ENCODE results near the gene RTL3.

Gene RTL3

DNA sequence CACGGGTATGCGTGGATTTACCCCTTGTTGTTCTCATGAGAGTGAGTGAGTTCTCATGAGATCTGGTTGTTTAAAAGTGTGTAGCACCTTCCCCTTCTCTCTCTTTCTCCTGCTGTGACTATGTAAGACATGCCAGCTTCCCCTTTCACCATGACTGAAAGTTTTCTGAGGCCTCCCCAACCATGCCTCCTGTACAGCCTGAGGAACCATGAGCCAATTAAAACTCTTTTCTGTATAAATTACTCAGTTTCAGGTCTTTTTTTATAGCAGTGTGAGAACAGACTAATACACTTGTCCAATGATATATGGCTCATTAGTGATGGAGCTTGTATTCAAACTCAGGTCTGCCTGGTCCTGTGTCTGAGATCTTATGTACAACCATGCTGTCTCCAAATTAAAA is 28.5 kb upstream of the RTL3 start:
- in situ Hi-C loops (cut with HindIII; ENCODE audit: low sequenced_read_pairs): no loop called here
- no peak overlapping the region for H3K4me3 ChIP-seq (ENCODE audit: low read depth, low read length)
- DNase-seq (ENCODE audit: low read depth, low spot score): no peak
- TF ChIP-seq, protein P1, sequence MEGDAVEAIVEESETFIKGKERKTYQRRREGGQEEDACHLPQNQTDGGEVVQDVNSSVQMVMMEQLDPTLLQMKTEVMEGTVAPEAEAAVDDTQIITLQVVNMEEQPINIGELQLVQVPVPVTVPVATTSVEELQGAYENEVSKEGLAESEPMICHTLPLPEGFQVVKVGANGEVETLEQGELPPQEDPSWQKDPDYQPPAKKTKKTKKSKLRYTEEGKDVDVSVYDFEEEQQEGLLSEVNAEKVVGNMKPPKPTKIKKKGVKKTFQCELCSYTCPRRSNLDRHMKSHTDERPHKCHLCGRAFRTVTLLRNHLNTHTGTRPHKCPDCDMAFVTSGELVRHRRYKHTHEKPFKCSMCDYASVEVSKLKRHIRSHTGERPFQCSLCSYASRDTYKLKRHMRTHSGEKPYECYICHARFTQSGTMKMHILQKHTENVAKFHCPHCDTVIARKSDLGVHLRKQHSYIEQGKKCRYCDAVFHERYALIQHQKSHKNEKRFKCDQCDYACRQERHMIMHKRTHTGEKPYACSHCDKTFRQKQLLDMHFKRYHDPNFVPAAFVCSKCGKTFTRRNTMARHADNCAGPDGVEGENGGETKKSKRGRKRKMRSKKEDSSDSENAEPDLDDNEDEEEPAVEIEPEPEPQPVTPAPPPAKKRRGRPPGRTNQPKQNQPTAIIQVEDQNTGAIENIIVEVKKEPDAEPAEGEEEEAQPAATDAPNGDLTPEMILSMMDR (IDR thresholded peaks at IDR 0.05; ENCODE audit: low read depth, low read length): no peak

DNA sequence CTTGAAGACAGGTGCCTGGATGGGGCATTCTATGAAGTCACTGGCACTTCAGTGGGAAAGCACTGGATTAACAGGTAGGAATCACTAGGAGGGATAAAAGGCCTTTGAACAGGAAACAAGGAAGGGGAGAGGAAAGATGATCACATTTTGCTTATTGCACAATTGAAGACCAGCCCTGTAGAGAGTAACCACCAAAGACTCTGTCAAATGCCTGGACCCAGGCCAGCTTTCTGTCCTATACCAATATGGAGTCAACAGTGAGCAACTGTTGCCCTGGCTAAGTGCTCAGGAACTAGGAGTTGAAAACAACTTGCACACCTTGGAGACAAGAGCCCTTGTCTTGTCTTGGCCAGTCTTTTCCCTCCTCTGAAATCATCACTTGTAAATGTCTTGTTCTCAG is 14.1 kb upstream of the RTL3 start:
- TF ChIP-seq, protein P1 (IDR thresholded peaks at IDR 0.05; ENCODE audit: low read depth, low read length): no peak
- H3K4me3 ChIP-seq (ENCODE audit: low read depth, low read length): no peak overlapping the region
- no peak for DNase-seq (ENCODE audit: low read depth, low spot score)
- in situ Hi-C loops (cut with HindIII; ENCODE audit: low sequenced_read_pairs): no loop called here

DNA sequence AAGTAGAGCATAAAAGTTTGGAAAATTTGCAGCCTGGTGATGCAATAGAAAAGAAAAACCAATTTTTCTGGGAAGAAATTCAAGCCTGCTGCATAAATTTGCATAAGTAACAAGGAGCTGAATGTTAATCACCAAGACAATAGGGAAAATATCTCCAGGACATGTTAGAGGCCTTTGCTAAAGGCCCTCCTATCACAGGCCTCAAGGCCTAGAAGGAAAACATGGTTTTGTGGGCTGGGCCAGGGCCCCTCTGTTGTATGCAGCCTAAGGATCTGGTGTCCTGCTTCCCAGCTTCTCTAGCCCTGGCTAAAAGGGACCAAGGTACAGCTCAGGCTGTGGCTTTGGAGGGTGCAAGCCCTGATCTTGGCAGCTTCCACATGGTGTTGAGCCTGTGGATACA is 6.2 kb upstream of the RTL3 start:
- in situ Hi-C loops (cut with HindIII; ENCODE audit: low sequenced_read_pairs): no loop called here
- DNase-seq (ENCODE audit: low read depth, low spot score): no peak
- no peak overlapping the region for H3K4me3 ChIP-seq (ENCODE audit: low read depth, low read length)
- TF ChIP-seq, protein P1 (IDR thresholded peaks at IDR 0.05; ENCODE audit: low read depth, low read length): no peak

DNA sequence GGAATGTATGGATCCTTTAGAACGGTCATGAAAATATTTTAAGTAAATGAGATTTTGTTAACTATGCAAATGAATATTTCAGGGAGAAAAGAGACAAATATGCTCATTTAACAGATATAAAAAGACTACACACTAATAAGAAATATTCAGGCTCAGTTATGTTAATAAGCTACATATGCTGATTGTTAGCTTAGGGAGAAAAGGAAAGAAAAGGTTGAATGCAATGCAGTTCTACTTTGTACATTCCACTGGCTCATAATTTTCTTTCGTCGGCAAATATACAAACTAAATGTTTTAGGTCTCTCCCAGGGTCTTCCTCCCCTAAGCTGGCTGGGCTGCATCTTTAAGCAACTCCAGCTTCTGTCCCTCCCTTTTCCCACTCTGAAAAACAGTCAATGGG is 2.7 kb upstream of the RTL3 start:
- DNase-seq (ENCODE audit: low read depth, low spot score): no peak
- in situ Hi-C loops (cut with HindIII; ENCODE audit: low sequenced_read_pairs): no loop called here
- no peak overlapping the region for H3K4me3 ChIP-seq (ENCODE audit: low read depth, low read length)
- TF ChIP-seq, protein P1 (IDR thresholded peaks at IDR 0.05; ENCODE audit: low read depth, low read length): no peak

DNA sequence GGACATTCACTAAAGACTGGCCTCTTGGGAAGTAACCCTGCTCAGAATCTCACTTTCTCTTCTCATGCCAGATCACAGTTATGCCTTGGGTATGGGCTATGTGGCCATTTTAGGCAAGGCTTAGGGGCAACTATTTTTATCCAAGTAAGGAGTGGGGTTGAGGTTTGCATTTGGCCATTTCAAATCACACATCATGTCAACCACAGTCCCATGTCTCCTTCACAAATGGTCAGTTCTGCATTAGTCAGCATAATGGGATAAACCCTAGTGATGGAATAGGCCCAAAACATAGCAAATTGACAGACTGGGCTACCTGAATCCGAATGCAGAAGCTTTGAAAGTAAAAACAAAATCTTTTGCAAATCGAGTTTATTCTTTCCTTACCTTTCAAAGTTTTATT is 827 bp upstream of the RTL3 start:
- in situ Hi-C loops (cut with HindIII; ENCODE audit: low sequenced_read_pairs): no loop called here
- no peak overlapping the region for H3K4me3 ChIP-seq (ENCODE audit: low read depth, low read length)
- no peak for DNase-seq (ENCODE audit: low read depth, low spot score)
- TF ChIP-seq, protein P1 (IDR thresholded peaks at IDR 0.05; ENCODE audit: low read depth, low read length): no peak

DNA sequence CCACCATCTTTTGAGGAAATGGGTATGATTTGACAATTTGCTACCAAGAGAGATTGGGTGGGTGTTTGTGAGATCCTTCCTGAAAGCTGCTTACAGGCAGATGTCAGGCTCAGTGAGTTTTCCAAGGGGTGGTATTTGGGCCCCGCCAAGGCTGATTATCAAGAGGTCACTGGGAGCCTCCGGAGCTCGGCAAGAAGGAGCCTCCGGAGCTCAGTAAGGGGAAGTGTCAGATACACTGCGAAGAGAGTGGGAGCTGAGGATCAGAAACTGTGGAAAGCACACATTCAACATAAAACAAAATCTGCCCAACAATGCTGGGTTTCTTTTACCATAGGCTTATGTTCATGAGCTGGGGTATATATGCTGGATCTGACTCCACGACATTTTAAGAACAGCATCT is 714 bp downstream of the RTL3 start:
- DNase-seq (ENCODE audit: low read depth, low spot score): no peak
- H3K4me3 ChIP-seq (ENCODE audit: low read depth, low read length): no peak overlapping the region
- TF ChIP-seq, protein P1 (IDR thresholded peaks at IDR 0.05; ENCODE audit: low read depth, low read length): no peak
- in situ Hi-C loops (cut with HindIII; ENCODE audit: low sequenced_read_pairs): no loop called here

DNA sequence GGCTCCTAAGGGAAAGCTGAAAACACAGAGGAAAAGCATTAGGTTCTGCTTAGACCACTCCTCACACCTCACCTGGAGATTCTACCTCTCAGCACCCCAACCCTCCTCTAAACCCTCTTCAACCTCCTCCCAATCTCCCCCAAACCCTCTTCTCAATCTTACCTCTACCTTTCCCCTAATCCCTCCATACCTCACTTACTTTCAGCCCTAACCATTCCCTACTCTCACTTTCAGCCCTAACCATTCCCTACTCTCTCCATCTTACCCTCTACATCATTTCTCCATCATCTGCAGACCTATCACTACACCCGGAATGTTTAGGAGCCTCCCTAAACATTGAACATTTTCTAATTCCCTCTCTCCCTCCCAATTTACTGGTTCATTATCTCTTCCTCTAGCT is 3.5 kb downstream of the RTL3 start:
- in situ Hi-C loops (cut with HindIII; ENCODE audit: low sequenced_read_pairs): no loop called here
- TF ChIP-seq, protein P1 (IDR thresholded peaks at IDR 0.05; ENCODE audit: low read depth, low read length): no peak
- H3K4me3 ChIP-seq (ENCODE audit: low read depth, low read length): no peak overlapping the region
- no peak for DNase-seq (ENCODE audit: low read depth, low spot score)

Data from astrocyte of the spinal cord (primary cell).